GM12892 (cell line): ENCODE results near the gene TRAFD1.
"Not testable (repeated sequence)": the region's sequence is repeated elsewhere in the genome, so short reads cannot be mapped to it uniquely, and the experiment has no call there.

Source experiments
- POLR2A ChIP-seq: IDR thresholded peaks from 2 replicates; pipeline ENCODE4 v1.6.1; 2011; ENCODE audit warnings: low read depth, low read length, control low read depth
- POLR2AphosphoS5 ChIP-seq: IDR thresholded peaks from 2 replicates; pipeline ENCODE4 v1.6.1; 2011; ENCODE audit warnings: low read depth, low read length, control low read depth
- TAF1 ChIP-seq: IDR thresholded peaks from 2 replicates; pipeline ENCODE4 v1.6.1; 2011; ENCODE audit warnings: low read depth, mild to moderate bottlenecking, control low read depth, low read length, borderline replicate concordance

DNA sequence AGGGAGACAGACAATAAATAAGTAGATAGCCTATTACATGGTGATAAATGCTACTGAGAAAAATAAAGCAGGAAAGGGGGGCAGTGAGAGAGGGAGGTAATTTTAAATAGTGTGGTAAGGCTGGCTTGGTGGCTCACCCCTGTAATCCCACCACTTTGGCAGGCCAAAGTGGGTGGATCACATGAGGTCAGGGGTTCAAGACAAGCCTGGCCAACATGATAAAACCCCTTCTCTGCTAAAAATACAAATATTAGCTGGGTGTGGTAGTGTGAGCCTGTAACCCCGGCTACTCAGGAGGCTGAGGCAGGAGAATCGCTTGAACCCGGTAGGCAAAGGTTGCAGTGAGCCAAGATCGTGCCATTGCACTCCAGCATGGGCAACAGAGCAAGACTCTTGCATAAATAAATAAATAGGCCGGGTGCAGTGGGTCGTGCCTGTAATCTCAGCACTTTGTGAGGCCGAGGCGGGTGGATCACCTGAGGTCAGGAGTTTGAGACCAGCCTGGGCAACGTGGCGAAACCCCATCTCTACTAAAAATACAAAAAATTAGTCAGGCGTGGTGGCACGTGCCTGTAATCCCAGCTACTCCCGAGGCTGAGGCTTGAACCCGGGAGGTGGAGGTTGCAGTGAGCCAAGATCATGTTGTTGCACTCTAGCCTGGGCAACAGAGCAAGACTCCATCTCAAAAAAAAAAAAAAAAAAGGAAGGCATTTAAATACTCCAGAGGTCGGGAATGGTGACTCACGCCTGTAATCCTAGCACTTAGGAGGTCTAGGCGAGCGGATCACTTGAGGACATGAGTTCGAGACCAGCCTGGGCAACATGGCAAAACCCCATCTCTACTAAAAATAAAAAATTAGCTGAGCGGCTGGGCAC lies 14.3 kb upstream of the TRAFD1 start:
- TF ChIP-seq TAF1, POLR2AphosphoS5, POLR2A: not testable (repeated sequence)
